MG63 (cell line): Measurements from ENCODE around the gene TMEM63C. TPM values are rescaled to one million over a fixed set of nuclear protein-coding genes. Genes with fewer than 3 reads are reported as not detected.

Experiments
- DNase-seq: peaks from one replicate; pipeline ENCODE4 v3.0.0-alpha.2; 2020
- H3K27me3 ChIP-seq: fragments of 250-450 bp; sonication (Bioruptor Pico); 2 replicates; pipeline ENCODE4 v1.5.1; 2020; ENCODE audit warnings: mild to moderate bottlenecking, moderate library complexity
- H3K36me3 ChIP-seq: fragments of 250-450 bp; sonication (Bioruptor Pico); 2 replicates; pipeline ENCODE4 v1.5.1; 2020; ENCODE audit warnings: mild to moderate bottlenecking, moderate library complexity
- H3K4me3 ChIP-seq: fragments of 250-450 bp; sonication (Bioruptor Pico); 2 replicates; pipeline ENCODE4 v1.5.1; 2020; ENCODE audit warnings: mild to moderate bottlenecking, moderate library complexity
- H3K9me3 ChIP-seq: fragments of 250-450 bp; sonication (Bioruptor Pico); 2 replicates; pipeline ENCODE4 v1.5.1; 2020; ENCODE audit warnings: mild to moderate bottlenecking, moderate library complexity
- total RNA-seq: library from RNA; depleted of rRNA; stranded (reverse); fragments of >200 nt; shearing (Covaris generic); gene quantifications from 2 replicates; pipeline ENCODE4 v1.2.3, GENCODE V29; 2014; ENCODE audit warnings: low replicate concordance

TMEM63C gene
- total RNA-seq, 1 experiment from 2014 or later = not detected

- DNase-seq = no peak
- no peaks in the 10 kb centered on the region for H3K9me3 ChIP-seq
- H3K4me3 ChIP-seq = no peak overlapping the region
- H3K36me3 ChIP-seq = no peaks in the 10 kb centered on the region
- no peaks in the 10 kb centered on the region for H3K27me3 ChIP-seq
These were observed 72.0 kb downstream of the TMEM63C start for GRCh38 chr14:77253333-77254190.

- H3K36me3 ChIP-seq = no peaks in the 10 kb centered on the region
- no peak for DNase-seq
- H3K27me3 ChIP-seq = no peaks in the 10 kb centered on the region
- no peaks in the 10 kb centered on the region for H3K9me3 ChIP-seq
- H3K4me3 ChIP-seq = no peak overlapping the region
These were observed 75.1 kb downstream of the TMEM63C start for GRCh38 chr14:77256694-77257093.

- Histone ChIP-seq H3K9me3 (no peaks in the 10 kb centered on the region), H3K4me3 (no peak overlapping the region), H3K36me3 (no peaks in the 10 kb centered on the region), H3K27me3 (no peaks in the 10 kb centered on the region)
- no peak for DNase-seq
These were observed 76.1 kb downstream of the TMEM63C start for GRCh38 chr14:77257700-77258099.

- H3K27me3 ChIP-seq = no peaks in the 10 kb centered on the region
- no peak for DNase-seq
- no peak overlapping the region for H3K4me3 ChIP-seq
- no peaks in the 10 kb centered on the region for H3K36me3 ChIP-seq
- H3K9me3 ChIP-seq = no peaks in the 10 kb centered on the region
These were observed 77.0 kb downstream of the TMEM63C start for GRCh38 chr14:77258566-77258965.

- DNase-seq = no peak
- H3K27me3 ChIP-seq = no peaks in the 10 kb centered on the region
- H3K9me3 ChIP-seq = no peaks in the 10 kb centered on the region
- H3K4me3 ChIP-seq = no peak overlapping the region
- H3K36me3 ChIP-seq = no peaks in the 10 kb centered on the region
These were observed 77.6 kb downstream of the TMEM63C start for GRCh38 chr14:77259025-77259715.

GRCh38 chr14:77260199-77260598, 78.6 kb downstream of the TMEM63C start:
- no peaks in the 10 kb centered on the region for H3K36me3 ChIP-seq
- H3K4me3 ChIP-seq = no peak overlapping the region
- no peak for DNase-seq
- no peaks in the 10 kb centered on the region for H3K27me3 ChIP-seq
- H3K9me3 ChIP-seq = no peaks in the 10 kb centered on the region

GRCh38 chr14:77260631-77261030, 79.0 kb downstream of the TMEM63C start:
- no peak overlapping the region for H3K4me3 ChIP-seq
- H3K9me3 ChIP-seq = no peaks in the 10 kb centered on the region
- DNase-seq = no peak
- no peaks in the 10 kb centered on the region for H3K27me3 ChIP-seq
- no peaks in the 10 kb centered on the region for H3K36me3 ChIP-seq

GRCh38 chr14:77264466-77265186, 83.0 kb downstream of the TMEM63C start:
- H3K9me3 ChIP-seq = no peaks in the 10 kb centered on the region
- H3K27me3 ChIP-seq = no peaks in the 10 kb centered on the region
- no peaks in the 10 kb centered on the region for H3K36me3 ChIP-seq
- no peak for DNase-seq
- no peak overlapping the region for H3K4me3 ChIP-seq

- DNase-seq = no peak
- Histone ChIP-seq H3K36me3 (no peaks in the 10 kb centered on the region), H3K27me3 (peaks cover 1% of the 10 kb centered on the region), H3K4me3 (no peak overlapping the region), H3K9me3 (no peaks in the 10 kb centered on the region)
These were observed 83.6 kb downstream of the TMEM63C start for GRCh38 chr14:77265187-77265515.

- no peak for DNase-seq
- H3K9me3 ChIP-seq = no peaks in the 10 kb centered on the region
- H3K36me3 ChIP-seq = no peaks in the 10 kb centered on the region
- no peak overlapping the region for H3K4me3 ChIP-seq
- peaks cover 7% of the 10 kb centered on the region for H3K27me3 ChIP-seq
These were observed 84.2 kb downstream of the TMEM63C start for GRCh38 chr14:77265561-77266335.

- no peak for DNase-seq
- Histone ChIP-seq H3K4me3 (no peak overlapping the region), H3K36me3 (no peaks in the 10 kb centered on the region), H3K27me3 (peaks cover 10% of the 10 kb centered on the region), H3K9me3 (no peaks in the 10 kb centered on the region)
These were observed 84.7 kb downstream of the TMEM63C start for GRCh38 chr14:77266336-77266735.

GRCh38 chr14:77267937-77268699, 86.5 kb downstream of the TMEM63C start:
- DNase-seq = no peak
- no peaks in the 10 kb centered on the region for H3K9me3 ChIP-seq
- H3K36me3 ChIP-seq = no peaks in the 10 kb centered on the region
- peaks cover 10% of the 10 kb centered on the region for H3K27me3 ChIP-seq
- no peak overlapping the region for H3K4me3 ChIP-seq

- no peak for DNase-seq
These were observed 87.5 kb downstream of the TMEM63C start for GRCh38 chr14:77268989-77269600.

GRCh38 chr14:77270361-77271112, 88.9 kb downstream of the TMEM63C start:
- Histone ChIP-seq H3K27me3 (peaks cover 10% of the 10 kb centered on the region), H3K4me3 (no peak overlapping the region), H3K36me3 (no peaks in the 10 kb centered on the region), H3K9me3 (no peaks in the 10 kb centered on the region)
- DNase-seq = no peak

More at GRCh38 chr14:77268989-77269600, 87.5 kb downstream of the TMEM63C start:
- Histone ChIP-seq H3K27me3 (peaks cover 10% of the 10 kb centered on the region), H3K9me3 (no peaks in the 10 kb centered on the region), H3K36me3 (no peaks in the 10 kb centered on the region), H3K4me3 (no peak overlapping the region)

- H3K36me3 ChIP-seq = no peaks in the 10 kb centered on the region
- H3K9me3 ChIP-seq = no peaks in the 10 kb centered on the region
- H3K4me3 ChIP-seq = no peak within 1 kb of the TSS
- DNase-seq = no peak
- H3K27me3 ChIP-seq = peaks cover 10% of the 10 kb centered on the region
These were observed 89.6 kb downstream of the TMEM63C start, which contains the start of gene NGB for GRCh38 chr14:77271113-77271710. NGB (minus strand) TSS chr14:77271206; CDS start chr14:77270937, 269 bp downstream.
